IMR-90 (cell line): ENCODE data around the gene SPAG7. TPM values are rescaled to one million over a fixed set of nuclear protein-coding genes. Genes with fewer than 3 reads are reported as not detected.

Experiments used
- microRNA-seq, 2 experiments: library from miRNA; stranded (forward) in 1 of 2; unstranded in 1 of 2; fragments of 10-50 nt in 1 of 2; fragments of <30 nt in 1 of 2; gene quantifications in 1 of 2; microRNA quantifications in 1 of 2; one replicate each; pipeline versions ENCODE3 to v1.1.0; 2013 to 2020; ENCODE audit not compliant: insufficient read depth in 1 of 2, insufficient read length in 1 of 2, unreplicated experiment in 1 of 2
- polyA plus RNA-seq, 3 experiments: library from polyadenylated mRNA; depleted of rRNA; stranded (reverse); fragments of >200 nt; gene quantifications; 2 replicates each; pipeline ENCODE4 v1.2.3, GENCODE V29; 2012; ENCODE audit warnings: low replicate concordance in 1 of 3
- small RNA-seq, 5 experiments: library from RNA; depleted of rRNA; stranded (forward); fragments of <200 nt; gene quantifications; one replicate each; pipeline ENCODE3, GENCODE V24; 2012
- total RNA-seq: library from RNA; depleted of rRNA; stranded (reverse); fragments of >200 nt; gene quantifications from 2 replicates; pipeline ENCODE4 v1.2.3, GENCODE V29; 2012; rRNA removed

SPAG7 gene
- total and polyA plus RNA-seq, 2 of the 4 experiments (the other 2 are of a cell fraction): 50.2 to 108 TPM

Small RNA genes within 50 kb of the gene (microRNA-seq; reads per million reads assigned to microRNA genes)
- 0 reads per million in 2 experiments for gene MIR6864
- 0 to 0.37 reads per million in 2 experiments for gene MIR6865

Small RNA genes within 50 kb of the gene (small RNA-seq; reads per million reads assigned to genes)
- gene MIR6864: 0 reads per million in 5 experiments
- gene MIR6865: 0 to 0.46 (median 0) reads per million in 5 experiments

Other genes starting within 250 kb of the SPAG7 start
- gene MED11, start 236.4 kb downstream of the SPAG7 start, total RNA-seq: 9.9 and 10.3 TPM in 2 replicates
- gene MED11, start 236.4 kb downstream of the SPAG7 start, polyA plus RNA-seq (2012; rRNA removed): 23.3 and 24.1 TPM in 2 replicates
- under 0.01 TPM in 1 of 2 replicates, not detected in the other for gene ZMYND15, start 228.0 kb downstream of the SPAG7 start, total RNA-seq
- gene ZMYND15, start 228.0 kb downstream of the SPAG7 start, polyA plus RNA-seq (2012; rRNA removed): 0.07 and 0.14 TPM in 2 replicates
- 0.28 and 0.36 TPM in 2 replicates for gene CXCL16, start 227.9 kb downstream of the SPAG7 start, total RNA-seq
- gene CXCL16, start 227.9 kb downstream of the SPAG7 start, polyA plus RNA-seq (2012; rRNA removed): 1.2 and 1.6 TPM in 2 replicates
- not detected in 2 replicates for gene TM4SF5, start 195.9 kb downstream of the SPAG7 start, total RNA-seq
- not detected in 2 replicates for gene TM4SF5, start 195.9 kb downstream of the SPAG7 start, polyA plus RNA-seq (2012; rRNA removed)
- gene VMO1, start 181.5 kb downstream of the SPAG7 start, total RNA-seq: not detected in 2 replicates
- gene VMO1, start 181.5 kb downstream of the SPAG7 start, polyA plus RNA-seq (2012; rRNA removed): 0.14 TPM in 1 of 2 replicates, not detected in the other
- not detected in 2 replicates for gene GLTPD2, start 178.9 kb downstream of the SPAG7 start, total RNA-seq
- not detected in 2 replicates for gene GLTPD2, start 178.9 kb downstream of the SPAG7 start, polyA plus RNA-seq (2012; rRNA removed)
- 217 and 244 TPM in 2 replicates for gene PSMB6, start 171.7 kb downstream of the SPAG7 start, total RNA-seq
- 254 and 291 TPM in 2 replicates for gene PSMB6, start 171.7 kb downstream of the SPAG7 start, polyA plus RNA-seq (2012; rRNA removed)
- 9.4 and 12.5 TPM in 2 replicates for gene PLD2, start 160.7 kb downstream of the SPAG7 start, total RNA-seq
- gene PLD2, start 160.7 kb downstream of the SPAG7 start, polyA plus RNA-seq (2012; rRNA removed): 28.0 and 28.8 TPM in 2 replicates
- 12.2 and 12.8 TPM in 2 replicates for gene MINK1, start 134.5 kb downstream of the SPAG7 start, total RNA-seq
- 40.9 and 41.3 TPM in 2 replicates for gene MINK1, start 134.5 kb downstream of the SPAG7 start, polyA plus RNA-seq (2012; rRNA removed)
- 0.54 and 0.56 TPM in 2 replicates for gene C17orf107, start 68.3 kb downstream of the SPAG7 start, total RNA-seq
- 0.82 and 1.3 TPM in 2 replicates for gene C17orf107, start 68.3 kb downstream of the SPAG7 start, polyA plus RNA-seq (2012; rRNA removed)
- under 0.01 TPM in 2 replicates for gene CHRNE, start 64.7 kb downstream of the SPAG7 start, total RNA-seq
- gene CHRNE, start 64.7 kb downstream of the SPAG7 start, polyA plus RNA-seq (2012; rRNA removed): 0.21 and 0.24 TPM in 2 replicates
- not detected in 2 replicates for gene GP1BA, start 35.5 kb downstream of the SPAG7 start, total RNA-seq
- not detected in 2 replicates for gene GP1BA, start 35.5 kb downstream of the SPAG7 start, polyA plus RNA-seq (2012; rRNA removed)
- gene SLC25A11, start 27.8 kb downstream of the SPAG7 start, total RNA-seq: 30.8 and 35.0 TPM in 2 replicates
- gene SLC25A11, start 27.8 kb downstream of the SPAG7 start, polyA plus RNA-seq (2012; rRNA removed): 62.2 and 68.2 TPM in 2 replicates
- 13.1 and 13.3 TPM in 2 replicates for gene RNF167, start 27.5 kb downstream of the SPAG7 start, total RNA-seq
- gene RNF167, start 27.5 kb downstream of the SPAG7 start, polyA plus RNA-seq (2012; rRNA removed): 79.5 and 83.6 TPM in 2 replicates
- gene PFN1, start 19.3 kb downstream of the SPAG7 start, total RNA-seq: 348 and 432 TPM in 2 replicates
- 1,671 and 2,152 TPM in 2 replicates for gene PFN1, start 19.3 kb downstream of the SPAG7 start, polyA plus RNA-seq (2012; rRNA removed)
- gene ENO3, start 16.7 kb downstream of the SPAG7 start, total RNA-seq: 1.4 TPM in 2 replicates
- gene ENO3, start 16.7 kb downstream of the SPAG7 start, polyA plus RNA-seq (2012; rRNA removed): 4.2 and 5.1 TPM in 2 replicates
- 1.4 TPM in 2 replicates for gene CAMTA2, start 19.9 kb upstream of the SPAG7 start, total RNA-seq
- 54.7 and 59.7 TPM in 2 replicates for gene CAMTA2, start 19.9 kb upstream of the SPAG7 start, polyA plus RNA-seq (2012; rRNA removed)
- gene INCA1, start 29.7 kb upstream of the SPAG7 start, total RNA-seq: under 0.01 and 0.18 TPM in 2 replicates
- 0.51 and 0.92 TPM in 2 replicates for gene INCA1, start 29.7 kb upstream of the SPAG7 start, polyA plus RNA-seq (2012; rRNA removed)
- 27.4 and 28.6 TPM in 2 replicates for gene KIF1C, start 30.1 kb upstream of the SPAG7 start, total RNA-seq
- 28.7 and 31.6 TPM in 2 replicates for gene KIF1C, start 30.1 kb upstream of the SPAG7 start, polyA plus RNA-seq (2012; rRNA removed)
- not detected in 2 replicates for gene SLC52A1, start 67.6 kb upstream of the SPAG7 start, total RNA-seq
- not detected in 2 replicates for gene SLC52A1, start 67.6 kb upstream of the SPAG7 start, polyA plus RNA-seq (2012; rRNA removed)
- gene ZFP3, start 110.7 kb upstream of the SPAG7 start, total RNA-seq: 0.54 and 0.83 TPM in 2 replicates
- 0.60 and 0.75 TPM in 2 replicates for gene ZFP3, start 110.7 kb upstream of the SPAG7 start, polyA plus RNA-seq (2012; rRNA removed)
- 6.4 and 6.5 TPM in 2 replicates for gene ZNF232, start 144.1 kb upstream of the SPAG7 start, total RNA-seq
- gene ZNF232, start 144.1 kb upstream of the SPAG7 start, polyA plus RNA-seq (2012; rRNA removed): 3.2 and 4.0 TPM in 2 replicates
- gene USP6, start 148.2 kb upstream of the SPAG7 start, total RNA-seq: not detected in 2 replicates
- gene USP6, start 148.2 kb upstream of the SPAG7 start, polyA plus RNA-seq (2012; rRNA removed): 0.01 and 0.02 TPM in 2 replicates
- gene ZNF594, start 224.1 kb upstream of the SPAG7 start, total RNA-seq: 7.2 and 8.1 TPM in 2 replicates
- 2.0 and 2.5 TPM in 2 replicates for gene ZNF594, start 224.1 kb upstream of the SPAG7 start, polyA plus RNA-seq (2012; rRNA removed)